CD4-positive, alpha-beta T cell treated with Interleukin-15 for 1 hour (primary cell): ENCODE results near the gene TTLL10.
A peak's percentile ranks its signal among the peaks of the same experiment; 100 is the strongest.
"Not testable (repeated sequence)": the region's sequence is repeated elsewhere in the genome, so short reads cannot be mapped to it uniquely, and the experiment has no call there.

Experiments used
- DNase-seq: peaks from one replicate; pipeline ENCODE4 v3.0.0-alpha.2; 2020

The TTLL10 gene

GRCh38 chr1:1141244-1141910 is 32.3 kb upstream of the TTLL10 start:
- DNase-seq: no peak

- no peak for DNase-seq
Measured at GRCh38 chr1:1141911-1142250, 31.8 kb upstream of the TTLL10 start.

GRCh38 chr1:1142352-1142751 is 31.3 kb upstream of the TTLL10 start:
- DNase-seq: not testable (repeated sequence)

GRCh38 chr1:1142844-1143243 is 30.8 kb upstream of the TTLL10 start:
- no peak for DNase-seq

- DNase-seq: no peak
Measured at GRCh38 chr1:1143636-1144035, 30.0 kb upstream of the TTLL10 start.

- peak; percentile 85 for DNase-seq
Measured at GRCh38 chr1:1144122-1144842, 29.4 kb upstream of the TTLL10 start.

GRCh38 chr1:1144843-1145546 is 28.7 kb upstream of the TTLL10 start:
- DNase-seq: no peak

GRCh38 chr1:1145547-1145914 is 28.1 kb upstream of the TTLL10 start:
- DNase-seq: no peak

GRCh38 chr1:1146026-1146425 is 27.7 kb upstream of the TTLL10 start:
- DNase-seq: no peak

GRCh38 chr1:1146596-1146995 is 27.1 kb upstream of the TTLL10 start:
- DNase-seq: no peak

GRCh38 chr1:1148061-1148460 is 25.6 kb upstream of the TTLL10 start:
- no peak for DNase-seq

- DNase-seq: no peak
Measured at GRCh38 chr1:1148569-1148968, 25.1 kb upstream of the TTLL10 start.

GRCh38 chr1:1149416-1149815 is 24.3 kb upstream of the TTLL10 start:
- DNase-seq: no peak

- DNase-seq: no peak
Measured at GRCh38 chr1:1150100-1150499, 23.6 kb upstream of the TTLL10 start.

- no peak for DNase-seq
Measured at GRCh38 chr1:1151306-1151705, 22.4 kb upstream of the TTLL10 start.

GRCh38 chr1:1152431-1152830 is 21.2 kb upstream of the TTLL10 start:
- DNase-seq: not testable (repeated sequence)

- DNase-seq: not testable (repeated sequence)
Measured at GRCh38 chr1:1153215-1153614, 20.5 kb upstream of the TTLL10 start.

GRCh38 chr1:1153874-1154273 is 19.8 kb upstream of the TTLL10 start:
- DNase-seq: no peak

GRCh38 chr1:1155258-1155657 is 18.4 kb upstream of the TTLL10 start:
- DNase-seq: no peak

GRCh38 chr1:1156140-1157032 is 17.3 kb upstream of the TTLL10 start:
- no peak for DNase-seq

- DNase-seq: no peak
Measured at GRCh38 chr1:1157033-1157365, 16.7 kb upstream of the TTLL10 start.

GRCh38 chr1:1157426-1157913 is 16.2 kb upstream of the TTLL10 start:
- DNase-seq: peak; percentile 73
